Astrocyte (in vitro differentiated cells and primary cell): ENCODE data around the gene KRTAP16-1.

Experiments used
- CTCF ChIP-seq: IDR thresholded peaks from 2 replicates; pipeline ENCODE4 v1.5.1; 2011; ENCODE audit warnings: low read depth, mild to moderate bottlenecking, inconsistent platforms, low read length, moderate library complexity; ENCODE audit not compliant: insufficient read depth
- EZH2 ChIP-seq: IDR thresholded peaks from 2 replicates; pipeline ENCODE4 v1.6.1; 2012; ENCODE audit warnings: mild to moderate bottlenecking, low read length, inconsistent platforms; ENCODE audit not compliant: insufficient read depth

DNA sequence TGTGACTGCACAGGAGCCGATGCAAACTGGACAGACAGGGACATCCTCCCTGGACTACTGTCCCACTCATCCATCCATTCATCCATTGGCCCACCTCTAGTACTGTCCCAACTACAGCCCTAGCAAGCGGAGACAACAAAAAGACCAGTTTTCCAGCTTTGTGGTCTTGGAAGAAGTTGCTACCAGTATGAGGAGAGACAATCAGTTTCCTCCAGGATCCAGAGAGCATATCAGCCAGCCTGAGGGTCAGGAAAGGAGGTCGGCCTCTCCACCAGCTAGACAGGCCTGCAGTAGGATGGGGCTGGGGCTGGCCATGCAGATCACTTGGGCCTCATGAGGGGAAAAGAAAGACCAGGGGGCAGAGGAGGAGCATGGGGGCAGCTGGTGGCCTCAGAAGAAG is 24.7 kb upstream of the KRTAP16-1 start:
- TF ChIP-seq EZH2 (no peak), CTCF (no peak)
